Measurements from ENCODE around the gene WDR64.

WDR64 gene

GRCh38 chr1:241837416-241837815 is 185.3 kb downstream of the WDR64 start:
- no peak overlapping the region for H3K27ac ChIP-seq (ENCODE audit: low read length)
- H3K9ac ChIP-seq (ENCODE audit: low read length) = no peak overlapping the region
- no peak overlapping the region for H2AFZ ChIP-seq (ENCODE audit: low read depth, low read length)
- TF ChIP-seq CTCF (IDR thresholded peaks at IDR 0.05; ENCODE audit: low read depth, low read length) (no peak), EZH2phosphoT487 (IDR thresholded peaks at IDR 0.05; ENCODE audit: low read depth) (no peak)
- H3K36me3 ChIP-seq (replicated peaks; ENCODE audit: low read depth, low read length) = no peaks in the 10 kb centered on the region
- H4K20me1 ChIP-seq (ENCODE audit: insufficient read depth, low read length) = no peaks in the 10 kb centered on the region
- H3K4me1 ChIP-seq (ENCODE audit: low read length) = peaks cover 22% of the 10 kb centered on the region
- no peak overlapping the region for H3K4me2 ChIP-seq (ENCODE audit: low read length)
- H3K79me2 ChIP-seq (ENCODE audit: low read length) = no peaks in the 10 kb centered on the region
- no peak overlapping the region for H3K4me3 ChIP-seq (ENCODE audit: low read length)
- peaks cover 17% of the 10 kb centered on the region for H3K27me3 ChIP-seq (ENCODE audit: low read depth, low read length)
- H3K9me3 ChIP-seq (ENCODE audit: insufficient read depth, low read length) = no peaks in the 10 kb centered on the region

DNA sequence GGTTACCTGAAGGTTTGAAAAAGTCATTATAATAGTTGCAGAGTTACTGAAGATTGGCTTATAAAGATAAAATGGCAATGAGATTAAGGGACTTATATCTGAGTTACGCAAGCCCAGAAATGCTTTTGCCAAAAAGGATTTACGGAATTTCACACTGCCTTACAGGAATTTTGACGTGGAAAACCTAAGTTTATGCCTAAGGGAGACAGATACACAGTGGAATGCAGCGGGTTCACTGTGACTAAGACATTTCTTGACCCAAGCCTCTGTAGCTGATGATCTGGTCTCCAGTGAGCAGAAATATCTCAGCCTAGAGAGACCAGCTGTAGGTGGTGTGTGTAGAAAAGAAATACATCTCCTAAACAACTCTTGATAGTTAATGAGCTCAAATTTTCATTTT is 185.8 kb downstream of the WDR64 start:
- H3K27me3 ChIP-seq (ENCODE audit: low read depth, low read length) = peaks cover 12% of the 10 kb centered on the region
- no peak overlapping the region for H3K4me3 ChIP-seq (ENCODE audit: low read length)
- H3K9me3 ChIP-seq (ENCODE audit: insufficient read depth, low read length) = no peaks in the 10 kb centered on the region
- no peaks in the 10 kb centered on the region for H4K20me1 ChIP-seq (ENCODE audit: insufficient read depth, low read length)
- H3K4me1 ChIP-seq (ENCODE audit: low read length) = peaks cover 24% of the 10 kb centered on the region
- no peak overlapping the region for H3K4me2 ChIP-seq (ENCODE audit: low read length)
- H3K36me3 ChIP-seq (replicated peaks; ENCODE audit: low read depth, low read length) = no peaks in the 10 kb centered on the region
- no peak overlapping the region for H3K27ac ChIP-seq (ENCODE audit: low read length)
- no peaks in the 10 kb centered on the region for H3K79me2 ChIP-seq (ENCODE audit: low read length)
- no peak overlapping the region for H2AFZ ChIP-seq (ENCODE audit: low read depth, low read length)
- no peak for TF ChIP-seq EZH2phosphoT487 (IDR thresholded peaks at IDR 0.05; ENCODE audit: low read depth)
- TF ChIP-seq CTCF (IDR thresholded peaks at IDR 0.05; ENCODE audit: low read depth, low read length) = no peak
- H3K9ac ChIP-seq (ENCODE audit: low read length) = no peak overlapping the region

DNA sequence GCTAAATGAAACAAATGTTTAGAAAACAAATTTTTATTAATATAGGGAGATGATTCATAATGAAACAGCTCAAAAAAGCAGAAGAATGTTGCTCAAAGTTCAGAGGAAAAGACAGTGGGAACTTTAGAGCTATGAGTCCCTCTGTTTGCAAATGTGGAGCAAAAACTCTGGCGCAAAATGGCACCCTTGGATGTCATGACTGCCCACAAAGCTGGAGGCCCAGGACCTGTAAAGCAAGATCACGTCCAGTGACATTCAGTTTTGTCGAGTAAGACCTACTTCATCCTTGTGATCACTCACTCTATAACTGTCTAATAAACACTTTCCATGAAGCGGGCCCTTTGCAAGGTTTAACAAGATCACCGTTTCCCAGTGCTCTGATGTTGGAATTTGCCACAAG is 186.8 kb downstream of the WDR64 start:
- H3K4me1 ChIP-seq (ENCODE audit: low read length) = peaks cover 24% of the 10 kb centered on the region
- no peaks in the 10 kb centered on the region for H3K36me3 ChIP-seq (replicated peaks; ENCODE audit: low read depth, low read length)
- H3K4me2 ChIP-seq (ENCODE audit: low read length) = peak overlapping the region; percentile 81
- peak overlapping the region; percentile 49; the same call in 1 of the 2 replicates for H3K4me3 ChIP-seq (ENCODE audit: low read length)
- no peak for TF ChIP-seq CTCF (IDR thresholded peaks at IDR 0.05; ENCODE audit: low read depth, low read length)
- no peak for TF ChIP-seq EZH2phosphoT487 (IDR thresholded peaks at IDR 0.05; ENCODE audit: low read depth)
- H3K27me3 ChIP-seq (ENCODE audit: low read depth, low read length) = peaks cover 2% of the 10 kb centered on the region
- no peaks in the 10 kb centered on the region for H3K79me2 ChIP-seq (ENCODE audit: low read length)
- H4K20me1 ChIP-seq (ENCODE audit: insufficient read depth, low read length) = no peaks in the 10 kb centered on the region
- H3K9ac ChIP-seq (ENCODE audit: low read length) = peak overlapping the region; percentile 32; the same call in 1 of the 2 replicates
- H2AFZ ChIP-seq (ENCODE audit: low read depth, low read length) = peak overlapping the region; percentile 62
- H3K27ac ChIP-seq (ENCODE audit: low read length) = peak overlapping the region; percentile 29; the same call in 1 of the 2 replicates
- H3K9me3 ChIP-seq (ENCODE audit: insufficient read depth, low read length) = no peaks in the 10 kb centered on the region

- Histone ChIP-seq H3K79me2 (ENCODE audit: low read length) (no peaks in the 10 kb centered on the region), H4K20me1 (ENCODE audit: insufficient read depth, low read length) (no peaks in the 10 kb centered on the region), H3K4me3 (ENCODE audit: low read length) (peak overlapping the region; percentile 49), H3K9me3 (ENCODE audit: insufficient read depth, low read length) (no peaks in the 10 kb centered on the region), H3K4me2 (ENCODE audit: low read length) (peak overlapping the region; percentile 81), H3K27ac (ENCODE audit: low read length) (peak overlapping the region; percentile 29; the same call in 1 of the 2 replicates), H3K4me1 (ENCODE audit: low read length) (peaks cover 24% of the 10 kb centered on the region), H3K27me3 (ENCODE audit: low read depth, low read length) (no peaks in the 10 kb centered on the region), H3K9ac (ENCODE audit: low read length) (peak overlapping the region; percentile 32; the same call in 1 of the 2 replicates), H2AFZ (ENCODE audit: low read depth, low read length) (peak overlapping the region; percentile 62), H3K36me3 (replicated peaks; ENCODE audit: low read depth, low read length) (no peaks in the 10 kb centered on the region)
- TF ChIP-seq EZH2phosphoT487 (IDR thresholded peaks at IDR 0.05; ENCODE audit: low read depth) (no peak), CTCF (IDR thresholded peaks at IDR 0.05; ENCODE audit: low read depth, low read length) (no peak)
These were observed 187.4 kb downstream of the WDR64 start for GRCh38 chr1:241839369-241839979.

Data from OCI-LY3 (cell line).